Measurements from ENCODE around the gene REXO4.

Gene REXO4

GRCh38 chr9:133419005-133419404 lies 1.2 kb upstream of the REXO4 start:
- TF ChIP-seq CTCF (IDR thresholded peaks at IDR 0.05; ENCODE audit: low read depth, low read length, missing control alignments): no peak
- DNase-seq (ENCODE audit: low read depth): no peak
- in situ Hi-C loops (cut with HindIII; ENCODE audit: low sequenced_read_pairs): loop anchor here (5.0 kb wide), 2 partner anchors 43 to 47 kb away; no protein-coding TSS in a partner anchor
- peak overlapping the region; percentile 88 for H3K4me3 ChIP-seq (ENCODE audit: low read depth, low read length)

GRCh38 chr9:133415170-133415569 lies 2.6 kb downstream of the REXO4 start:
- DNase-seq (ENCODE audit: low read depth): no peak
- in situ Hi-C loops (cut with HindIII; ENCODE audit: low sequenced_read_pairs): loop anchor here (5.0 kb wide), 2 partner anchors 43 to 47 kb away; no protein-coding TSS in a partner anchor
- H3K4me3 ChIP-seq (ENCODE audit: low read depth, low read length): no peak overlapping the region
- no peak for TF ChIP-seq CTCF (IDR thresholded peaks at IDR 0.05; ENCODE audit: low read depth, low read length, missing control alignments)

- in situ Hi-C loops (cut with HindIII; ENCODE audit: low sequenced_read_pairs): no loop called here
- TF ChIP-seq CTCF (IDR thresholded peaks at IDR 0.05; ENCODE audit: low read depth, low read length, missing control alignments): no peak
- DNase-seq (ENCODE audit: low read depth): no peak
- no peak overlapping the region for H3K4me3 ChIP-seq (ENCODE audit: low read depth, low read length)
These were observed 9.8 kb downstream of the REXO4 start for GRCh38 chr9:133408042-133408441.

- no peak overlapping the region for H3K4me3 ChIP-seq (ENCODE audit: low read depth, low read length)
- peak; percentile 49 for DNase-seq (ENCODE audit: low read depth)
- TF ChIP-seq CTCF (IDR thresholded peaks at IDR 0.05; ENCODE audit: low read depth, low read length, missing control alignments): peak; percentile 94
- in situ Hi-C loops (cut with HindIII; ENCODE audit: low sequenced_read_pairs): no loop called here
These were observed 11.1 kb downstream of the REXO4 start for GRCh38 chr9:133406480-133407307.

- TF ChIP-seq CTCF (IDR thresholded peaks at IDR 0.05; ENCODE audit: low read depth, low read length, missing control alignments): no peak
- H3K4me3 ChIP-seq (ENCODE audit: low read depth, low read length): no peak overlapping the region
- no peak for DNase-seq (ENCODE audit: low read depth)
- in situ Hi-C loops (cut with HindIII; ENCODE audit: low sequenced_read_pairs): no loop called here
These were observed 12.0 kb downstream of the REXO4 start for GRCh38 chr9:133405508-133406438.

- in situ Hi-C loops (cut with HindIII; ENCODE audit: low sequenced_read_pairs): no loop called here
- no peak for DNase-seq (ENCODE audit: low read depth)
- TF ChIP-seq CTCF (IDR thresholded peaks at IDR 0.05; ENCODE audit: low read depth, low read length, missing control alignments): no peak
- H3K4me3 ChIP-seq (ENCODE audit: low read depth, low read length): no peak overlapping the region
These were observed 13.3 kb downstream of the REXO4 start for GRCh38 chr9:133404454-133405002.
